H1 (cell line): ENCODE measurements around the gene L2HGDH. TPM values are rescaled to one million over a fixed set of nuclear protein-coding genes. Genes with fewer than 3 reads are reported as not detected.

ENCODE experiments used
- TEAD4 ChIP-seq: IDR thresholded peaks from 2 replicates; pipeline ENCODE4 v1.6.1; 2012; ENCODE audit warnings: low read depth, low read length, inconsistent platforms, mixed read lengths
- polyA plus RNA-seq, 7 experiments: library from polyadenylated mRNA; depleted of rRNA in 3 of 7; stranded (reverse) in 5 of 7; unstranded in 2 of 7; fragments of >200 nt in 5 of 7; fragments of 200-250 nt in 2 of 7; gene quantifications; 1 replicate in 5 of 7; 2 replicates in 1 of 7; 4 replicates in 1 of 7; pipeline versions ENCODE4 v1.2.1 to v1.2.3, GENCODE V29; 2011 to 2013; ENCODE audit warnings: missing spikeins in 2 of 7, mixed read lengths in 2 of 7
- total RNA-seq: library from RNA; stranded (reverse); fragmentation: NEBNext Ultra II Directional; extraction: Animal tissue kit (Norgen Biotek cat#: 25700); gene quantifications from 2 replicates; pipeline ENCODE4 v1.2.1, GENCODE V29; 2021
- TF ChIP-seq, protein P1 (sequence below): IDR thresholded peaks from 2 replicates; pipeline ENCODE4 v1.6.1; 2012; ENCODE audit warnings: inconsistent platforms

The L2HGDH gene
- total and polyA plus RNA-seq, 2 of the 8 experiments (the other 6 are each of a cell fraction or from before 2014, with no cell fraction given): 12.2 to 28.6 TPM

GRCh38 chr14:50218501-50218900 is 93.5 kb downstream of the L2HGDH start (continued):
- TF ChIP-seq, protein P1, sequence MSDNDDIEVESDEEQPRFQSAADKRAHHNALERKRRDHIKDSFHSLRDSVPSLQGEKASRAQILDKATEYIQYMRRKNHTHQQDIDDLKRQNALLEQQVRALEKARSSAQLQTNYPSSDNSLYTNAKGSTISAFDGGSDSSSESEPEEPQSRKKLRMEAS: no peak
- no peak for TF ChIP-seq TEAD4
